HEK293 (cell line): Measurements from ENCODE around the gene GUF1.

ENCODE experiments used
- CTCF ChIA-PET: fragments of 350-600 bp; formaldehyde crosslinking; extraction: SDS; loops from one replicate; lab custom pipeline; 2021; ENCODE audit warnings: antibody characterized with exemption; lab: Yijun Ruan, JAX
- POLR2A ChIA-PET: fragments of 300-600 bp; formaldehyde crosslinking; extraction: SDS; loops from one replicate; lab custom pipeline; 2020; ENCODE audit warnings: antibody characterized with exemption, inconsistent platforms; lab: Yijun Ruan, JAX
- H3K27ac ChIP-seq: fragments of 200-500 bp; sonication (Bioruptor generic); 2 replicates; pipeline ENCODE4 v1.5.1; 2014; ENCODE audit warnings: low read depth, low read length, control low read depth, inconsistent platforms; ENCODE audit errors: extremely low read depth
- H3K36me3 ChIP-seq, 2 experiments: fragments of 200-500 bp in 1 of 2; sonication (Bioruptor generic) in 1 of 2; 1 replicate in 1 of 2; 2 replicates in 1 of 2; pipeline ENCODE4 v1.5.1; 2014 to 2017; ENCODE audit warnings: inconsistent platforms in 2 of 2, low read length in 2 of 2; ENCODE audit not compliant: control insufficient read depth in 2 of 2, insufficient read depth in 1 of 2
- H3K4me1 ChIP-seq: fragments of 200-500 bp; sonication (Bioruptor generic); 2 replicates; pipeline ENCODE4 v1.5.1; 2014; ENCODE audit warnings: mild to moderate bottlenecking, low read length, inconsistent platforms; ENCODE audit not compliant: control insufficient read depth, insufficient read depth
- H3K4me3 ChIP-seq: 2 replicates; pipeline ENCODE4 v1.5.1; 2011; ENCODE audit warnings: low read depth, mild to moderate bottlenecking, control low read depth, low read length, moderate library complexity
- H3K9me3 ChIP-seq: fragments of 200-500 bp; sonication (Bioruptor generic); 2 replicates; pipeline ENCODE4 v1.5.1; 2014; ENCODE audit warnings: low read depth, low read length, inconsistent platforms; ENCODE audit not compliant: control insufficient read depth, insufficient read depth
- GLIS2 ChIP-seq: fragments of 450-650 bp; formaldehyde crosslinking; IDR thresholded peaks from 2 replicates; pipeline ENCODE4 v1.5.1; 2016; ENCODE audit warnings: missing biosample characterization, missing genetic modification characterization
- KLF9 ChIP-seq: fragments of 450-650 bp; formaldehyde crosslinking; IDR thresholded peaks from 2 replicates; pipeline ENCODE4 v1.5.1; 2016; ENCODE audit warnings: missing biosample characterization, missing genetic modification characterization, low read depth
- PBX3 ChIP-seq: sonication (generic); formaldehyde crosslinking; IDR thresholded peaks from 2 replicates; pipeline ENCODE4 v1.8.1; 2022; ENCODE audit warnings: mild to moderate bottlenecking, moderate library complexity, missing genetic modification reagents
- PRDM10 ChIP-seq: fragments of 450-650 bp; formaldehyde crosslinking; IDR thresholded peaks from 2 replicates; pipeline ENCODE4 v1.5.1; 2016; ENCODE audit warnings: missing biosample characterization, missing genetic modification characterization
- PRDM6 ChIP-seq: fragments of 450-650 bp; formaldehyde crosslinking; IDR thresholded peaks from 2 replicates; pipeline ENCODE4 v1.5.1; 2017; ENCODE audit warnings: missing biosample characterization, missing genetic modification characterization
- ZBTB17 ChIP-seq: fragments of 450-650 bp; formaldehyde crosslinking; IDR thresholded peaks from 2 replicates; pipeline ENCODE4 v1.5.1; 2016; ENCODE audit warnings: missing biosample characterization, missing genetic modification characterization
- ZBTB20 ChIP-seq: fragments of 450-650 bp; formaldehyde crosslinking; IDR thresholded peaks from 2 replicates; pipeline ENCODE4 v1.5.1; 2016; ENCODE audit warnings: missing biosample characterization, missing genetic modification characterization
- ZBTB49 ChIP-seq: fragments of 450-650 bp; formaldehyde crosslinking; IDR thresholded peaks from 2 replicates; pipeline ENCODE4 v1.5.1; 2016; ENCODE audit warnings: missing biosample characterization, missing genetic modification characterization, low read depth
- ZFP37 ChIP-seq: fragments of 450-650 bp; formaldehyde crosslinking; IDR thresholded peaks from 2 replicates; pipeline ENCODE4 v1.5.1; 2016; ENCODE audit warnings: missing biosample characterization, missing genetic modification characterization
- ZNF366 ChIP-seq: fragments of 450-650 bp; formaldehyde crosslinking; conservative IDR thresholded peaks from 2 replicates; pipeline ENCODE4 v1.5.1; 2016; ENCODE audit warnings: missing biosample characterization, missing genetic modification characterization
- ZNF37A ChIP-seq: fragments of 450-650 bp; IDR thresholded peaks from 2 replicates; pipeline ENCODE4 v1.5.1; 2018; ENCODE audit warnings: missing biosample characterization, missing genetic modification characterization
- ZNF501 ChIP-seq: fragments of 450-650 bp; formaldehyde crosslinking; IDR thresholded peaks from 2 replicates; pipeline ENCODE4 v1.5.1; 2016; ENCODE audit warnings: missing biosample characterization, missing genetic modification characterization
- ZNF561 ChIP-seq: fragments of 450-650 bp; IDR thresholded peaks from 2 replicates; pipeline ENCODE4 v1.5.1; 2018; ENCODE audit warnings: missing biosample characterization, missing genetic modification characterization, borderline replicate concordance
- ZNF596 ChIP-seq: fragments of 450-650 bp; IDR thresholded peaks from 2 replicates; pipeline ENCODE4 v1.5.0; 2018; ENCODE audit warnings: missing biosample characterization, mild to moderate bottlenecking, missing genetic modification characterization, moderate library complexity
- ZNF768 ChIP-seq: fragments of 450-650 bp; formaldehyde crosslinking; IDR thresholded peaks from 2 replicates; pipeline ENCODE4 v1.5.1; 2018; ENCODE audit warnings: missing biosample characterization, mild to moderate bottlenecking, missing genetic modification characterization

The GUF1 gene

GRCh38 chr4:44722001-44722400 lies 43.8 kb downstream of the GUF1 start:
- Histone ChIP-seq H3K4me1 (no peaks in the 10 kb centered on the region), H3K4me3 (no peak overlapping the region), H3K27ac (no peak overlapping the region), H3K36me3 (no peaks in the 10 kb centered on the region), H3K9me3 (no peaks in the 10 kb centered on the region)
- POLR2A ChIA-PET, result no interaction called here
- TF ChIP-seq PRDM6 (tag by site-specific recombination), result 0 out of 2 replicates have a peak, but pooled peaks have one; percentile 14
- no peak for TF ChIP-seq ZNF366 (tag by site-specific recombination)
- CTCF ChIA-PET, result no interaction called here

GRCh38 chr4:44725166-44725565 lies 46.9 kb downstream of the GUF1 start:
- no peaks in the 10 kb centered on the region for H3K4me1 ChIP-seq
- POLR2A ChIA-PET, result interaction anchor here (3.5 kb wide), 1 partner anchor 47 kb away, joined by 16 read pairs; the partner anchor contains the start of gene GUF1
- no peaks in the 10 kb centered on the region for H3K36me3 ChIP-seq
- H3K4me3 ChIP-seq, result peak overlapping the region; percentile 74
- H3K9me3 ChIP-seq, result no peaks in the 10 kb centered on the region
- no peak overlapping the region for H3K27ac ChIP-seq
- CTCF ChIA-PET, result no interaction called here
- TF ChIP-seq KLF9 (tag by site-specific recombination), result no peak
- TF ChIP-seq ZBTB20 (tag by site-specific recombination), result peak; percentile 94
- TF ChIP-seq, all 188 proteins: peak for 1

GRCh38 chr4:44725726-44726037 lies 47.5 kb downstream of the GUF1 start:
- Histone ChIP-seq H3K4me1 (no peaks in the 10 kb centered on the region), H3K36me3 (no peaks in the 10 kb centered on the region), H3K9me3 (no peaks in the 10 kb centered on the region), H3K27ac (no peak overlapping the region; the same call in 1 of the 2 replicates), H3K4me3 (peak overlapping the region; percentile 74)
- CTCF ChIA-PET, result no interaction called here
- TF ChIP-seq ZFP37 (0 out of 2 replicates have a peak, but pooled peaks have one; percentile 7), PBX3 (CRISPR knock-in tag) (no peak), ZNF768 (tag by site-specific recombination) (no peak)
- POLR2A ChIA-PET, result interaction anchor here (3.5 kb wide), 1 partner anchor 47 kb away, joined by 16 read pairs; the partner anchor contains the start of gene GUF1

- Histone ChIP-seq H3K36me3 (no peaks in the 10 kb centered on the region), H3K27ac (no peak within 1 kb of the TSS; the same call in 1 of the 2 replicates), H3K4me3 (peak within 1 kb of the TSS; percentile 74), H3K9me3 (no peaks in the 10 kb centered on the region), H3K4me1 (no peaks in the 10 kb centered on the region)
- POLR2A ChIA-PET, result interaction anchor here (3.5 kb wide), 1 partner anchor 48 kb away, joined by 16 read pairs; the partner anchor contains the start of gene GUF1
- CTCF ChIA-PET, result no interaction called here
- TF ChIP-seq ZNF596 (tag by site-specific recombination) (peak; percentile 49; the same call in 1 of the 2 replicates), ZNF501 (0 out of 2 replicates have a peak, but pooled peaks have one; percentile 64), ZNF37A (tag by site-specific recombination) (no peak), ZBTB17 (tag by site-specific recombination) (peak; percentile 64; the same call in 1 of the 2 replicates), PRDM10 (tag by site-specific recombination) (peak; percentile 34), ZBTB49 (no peak), ZNF561 (tag by site-specific recombination) (peak; percentile 23; the same call in 1 of the 2 replicates), GLIS2 (tag by site-specific recombination) (peak; percentile 77)
These were observed 48.0 kb downstream of the GUF1 start, which contains the start of gene GNPDA2 for GRCh38 chr4:44726038-44726871. GNPDA2 (minus strand) TSS chr4:44726556; CDS start chr4:44722207, 4,349 bp downstream.
